Transverse colon (tissue), 4 donors: Measurements from ENCODE around the gene CAB39L. TPM values are rescaled to one million over a fixed set of nuclear protein-coding genes. Genes with fewer than 3 reads are reported as not detected.
A peak's percentile ranks its signal among the peaks of the same experiment; 100 is the strongest.

ENCODE experiments used
- DNase-seq: peaks from one replicate; pipeline ENCODE4 v3.0.0-alpha.2; 2019
- H3K27ac ChIP-seq, 4 donors: fragments of 200-600 bp; sonication (generic); 2 replicates each; pipeline ENCODE4 v1.5.1; 2016 to 2018; ENCODE audit warnings: inconsistent platforms in 4 of 4
- H3K27me3 ChIP-seq: fragments of 200-600 bp; sonication (generic); 2 replicates; pipeline ENCODE4 v1.5.1; 2017; ENCODE audit warnings: inconsistent platforms
- H3K36me3 ChIP-seq, 4 donors: fragments of 200-600 bp; sonication (generic); 2 replicates each; pipeline ENCODE4 v1.5.1; 2017 to 2019; ENCODE audit warnings: inconsistent platforms in 4 of 4
- H3K4me1 ChIP-seq, 4 donors: fragments of 200-600 bp; sonication (generic); 2 replicates each; pipeline ENCODE4 v1.5.1; 2017 to 2020; ENCODE audit warnings: inconsistent platforms in 4 of 4
- H3K4me3 ChIP-seq, 4 donors: fragments of 200-600 bp; sonication (generic); 1 replicate in 1 of 4; 2 replicates in 3 of 4; pipeline versions ENCODE4 v1.5.1 to v1.6.1; 2017 to 2019; ENCODE audit warnings: inconsistent platforms in 4 of 4
- H3K9me3 ChIP-seq, 2 donors: fragments of 200-600 bp; sonication (generic); 2 replicates each; pipeline ENCODE4 v1.5.1; 2017 to 2019; ENCODE audit warnings: inconsistent platforms in 2 of 2
- EP300 ChIP-seq: sonication (generic); formaldehyde crosslinking; IDR thresholded peaks from one replicate; pipeline ENCODE4 v1.6.1; 2017; ENCODE audit warnings: antibody characterized with exemption, low read depth
- POLR2A ChIP-seq: fragments of 450-650 bp; IDR thresholded peaks from one replicate; pipeline ENCODE4 v1.6.1; 2016; ENCODE audit warnings: antibody characterized with exemption, mild to moderate bottlenecking, moderate library complexity
- POLR2AphosphoS5 ChIP-seq, 3 donors: sonication (generic); formaldehyde crosslinking; IDR thresholded peaks; one replicate each; pipeline ENCODE4 v1.6.1; 2016; ENCODE audit warnings: antibody characterized with exemption in 3 of 3
- WGBS, 2 donors: methylation state at CpG; one replicate each; pipeline ENCODE4 v1.1.5; 2018; ENCODE audit warnings: low coverage in 1 of 2; 5-methylcytosine and 5-hydroxymethylcytosine counted together
- in situ Hi-C, 4 donors: fragments of 200-750 bp; cut with MboI; loops; one replicate each; pipeline versions ENCODE4 v1.15.0 to v1.15.1; 2017; ENCODE audit warnings: low sequenced_read_pairs in 3 of 4, low pct_ligation_motif_present in 1 of 4, low pct_unique_long_range_greater_than_20kb in 1 of 4
- intact Hi-C: fragments of 100-400 bp; cut with DNase I; formaldehyde crosslinking; loops from one replicate; pipeline ENCODE4 v1.15.1; 2023; ENCODE audit warnings: low total_unique reads
- total RNA-seq, 4 donors: library from RNA; depleted of rRNA; stranded (reverse); fragments of >200 nt; gene quantifications; one replicate each; pipeline ENCODE4 v1.1.0, GENCODE V29; 2016
- TF ChIP-seq, protein P1 (sequence below), 5 experiments: fragments of 200-600 bp in 3 of 5; fragments of 450-650 bp in 2 of 5; sonication (generic) in 3 of 5; IDR thresholded peaks; 1 replicate in 2 of 5; 2 replicates in 3 of 5; pipeline ENCODE4 v1.5.1; 2016 to 2017; ENCODE audit warnings: antibody characterized with exemption in 5 of 5, inconsistent platforms in 3 of 5, mild to moderate bottlenecking in 2 of 5, moderate library complexity in 1 of 5

Gene CAB39L
- total RNA-seq, 4 donors from 2014 or later = 23.5 to 36.7 (median 25.4) TPM

- TF ChIP-seq POLR2A (no peak), POLR2AphosphoS5 (IDR thresholded peaks at IDR 0.05) (no peak), EP300 (no peak)
- TF ChIP-seq, protein P1, sequence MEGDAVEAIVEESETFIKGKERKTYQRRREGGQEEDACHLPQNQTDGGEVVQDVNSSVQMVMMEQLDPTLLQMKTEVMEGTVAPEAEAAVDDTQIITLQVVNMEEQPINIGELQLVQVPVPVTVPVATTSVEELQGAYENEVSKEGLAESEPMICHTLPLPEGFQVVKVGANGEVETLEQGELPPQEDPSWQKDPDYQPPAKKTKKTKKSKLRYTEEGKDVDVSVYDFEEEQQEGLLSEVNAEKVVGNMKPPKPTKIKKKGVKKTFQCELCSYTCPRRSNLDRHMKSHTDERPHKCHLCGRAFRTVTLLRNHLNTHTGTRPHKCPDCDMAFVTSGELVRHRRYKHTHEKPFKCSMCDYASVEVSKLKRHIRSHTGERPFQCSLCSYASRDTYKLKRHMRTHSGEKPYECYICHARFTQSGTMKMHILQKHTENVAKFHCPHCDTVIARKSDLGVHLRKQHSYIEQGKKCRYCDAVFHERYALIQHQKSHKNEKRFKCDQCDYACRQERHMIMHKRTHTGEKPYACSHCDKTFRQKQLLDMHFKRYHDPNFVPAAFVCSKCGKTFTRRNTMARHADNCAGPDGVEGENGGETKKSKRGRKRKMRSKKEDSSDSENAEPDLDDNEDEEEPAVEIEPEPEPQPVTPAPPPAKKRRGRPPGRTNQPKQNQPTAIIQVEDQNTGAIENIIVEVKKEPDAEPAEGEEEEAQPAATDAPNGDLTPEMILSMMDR (IDR thresholded peaks at IDR 0.05) = no peak
- no peak for DNase-seq
- peak overlapping the region; percentile 8 to 92 (median 62) for H3K27ac ChIP-seq
- intact Hi-C loops = no loop called here
- in situ Hi-C loops = no loop called here
- 89 to 100% methylated on average over 1 of the region's 1 CpG for WGBS, 2 donors
- no peaks in the 10 kb centered on the region for H3K9me3 ChIP-seq
- H3K27me3 ChIP-seq = no peaks in the 10 kb centered on the region
- no peak overlapping the region for H3K4me3 ChIP-seq
- no peaks in the 10 kb centered on the region for H3K36me3 ChIP-seq
- peaks cover 0 to 11% (median 6%) of the 10 kb centered on the region in 4 donors for H3K4me1 ChIP-seq
Observed at GRCh38 chr13:49395878-49396380, 47.9 kb downstream of the CAB39L start.

- intact Hi-C loops = no loop called here
- DNase-seq = no peak
- H3K36me3 ChIP-seq = no peaks in the 10 kb centered on the region
- in situ Hi-C loops = no loop called here
- no peaks in the 10 kb centered on the region for H3K27me3 ChIP-seq
- H3K4me1 ChIP-seq = peaks cover 0 to 11% (median under 1%) of the 10 kb centered on the region in 4 donors
- H3K4me3 ChIP-seq = no peak overlapping the region
- peak in 1 of 3 donors; percentile 34 for TF ChIP-seq POLR2AphosphoS5 (IDR thresholded peaks at IDR 0.05)
- no peak for TF ChIP-seq POLR2A
- H3K9me3 ChIP-seq = no peaks in the 10 kb centered on the region
- 47% methylated on average over 1 of the region's 1 CpG; no CpG with 5 or more reads in 1 of the 2 donors for WGBS, 2 donors
- H3K27ac ChIP-seq = peak overlapping the region; percentile 8 to 92 (median 62)
Observed at GRCh38 chr13:49395451-49395865, 48.4 kb downstream of the CAB39L start.

- TF ChIP-seq EP300 (no peak), POLR2A (no peak), POLR2AphosphoS5 (IDR thresholded peaks at IDR 0.05) (no peak)
- TF ChIP-seq, protein P1 (IDR thresholded peaks at IDR 0.05) = no peak
- in situ Hi-C loops (no loop called here), intact Hi-C loops (no loop called here)
- no peak for DNase-seq
- H3K27ac ChIP-seq = no peak overlapping the region
- no peaks in the 10 kb centered on the region for H3K27me3 ChIP-seq
- H3K4me1 ChIP-seq = no peaks in the 10 kb centered on the region
- 48 to 72% methylated on average over 5 of the region's 5 CpGs for WGBS, 2 donors
- H3K9me3 ChIP-seq = no peaks in the 10 kb centered on the region
- H3K4me3 ChIP-seq = no peak overlapping the region
- no peaks in the 10 kb centered on the region for H3K36me3 ChIP-seq
Observed at GRCh38 chr13:49388091-49388635, 55.7 kb downstream of the CAB39L start.

- no peak for DNase-seq
- WGBS, 2 donors = 83% methylated on average over 1 to 2 of the region's 2 CpGs
- H3K27me3 ChIP-seq = no peaks in the 10 kb centered on the region
- H3K4me3 ChIP-seq = no peak overlapping the region
- H3K36me3 ChIP-seq = no peaks in the 10 kb centered on the region
- TF ChIP-seq POLR2AphosphoS5 (IDR thresholded peaks at IDR 0.05) = no peak
- no peak for TF ChIP-seq EP300
- TF ChIP-seq POLR2A = no peak
- no peak overlapping the region for H3K27ac ChIP-seq
- in situ Hi-C loops = no loop called here
- H3K9me3 ChIP-seq = no peaks in the 10 kb centered on the region
- intact Hi-C loops = no loop called here
- H3K4me1 ChIP-seq = no peaks in the 10 kb centered on the region
Observed at GRCh38 chr13:49386664-49387063, 57.2 kb downstream of the CAB39L start.

- intact Hi-C loops (no loop called here), in situ Hi-C loops (no loop called here)
- no peak overlapping the region for H3K27ac ChIP-seq
- H3K9me3 ChIP-seq = no peaks in the 10 kb centered on the region
- no peaks in the 10 kb centered on the region for H3K27me3 ChIP-seq
- TF ChIP-seq POLR2AphosphoS5 (IDR thresholded peaks at IDR 0.05) = no peak
- no peak for TF ChIP-seq EP300
- no peak for TF ChIP-seq POLR2A
- TF ChIP-seq, protein P1 (IDR thresholded peaks at IDR 0.05) = no peak
- peaks cover 0 to 26% (median 3%) of the 10 kb centered on the region in 4 donors for H3K4me1 ChIP-seq
- no peak overlapping the region for H3K4me3 ChIP-seq
- 64 to 82% methylated on average over 3 of the region's 3 CpGs for WGBS, 2 donors
- peaks cover 0 to 4% (median 0%) of the 10 kb centered on the region in 4 donors for H3K36me3 ChIP-seq
- no peak for DNase-seq
Observed at GRCh38 chr13:49376121-49376520, 67.7 kb downstream of the CAB39L start.
